MCF 10A (cell line): ENCODE data around the gene IGLON5. TPM values are rescaled to one million over a fixed set of nuclear protein-coding genes. Genes with fewer than 3 reads are reported as not detected.

Experiments used
- BruUV-seq: library from RNA; stranded (reverse); fragments of 400-500 nt; replicated peaks from 2 replicates; lab custom pipeline; 2021; lab: Mats Ljungman, UMichigan
- CTCF ChIA-PET: fragments of 300-600 bp; sonication (Branson Sonifier 250); formaldehyde crosslinking; extraction: SDS; loops from one replicate; lab custom pipeline; 2021; ENCODE audit warnings: antibody characterized with exemption, inconsistent platforms; lab: Yijun Ruan, JAX
- POLR2A ChIA-PET: fragments of 300-600, 350-650 bp; sonication (Branson Sonifier 250); formaldehyde crosslinking; extraction: SDS; loops from one replicate; lab custom pipeline; 2020; ENCODE audit warnings: antibody characterized with exemption, inconsistent platforms; lab: Yijun Ruan, JAX
- DNase-seq: peaks from one replicate; pipeline ENCODE4 v3.0.0-alpha.2; 2018; ENCODE audit not compliant: unreplicated experiment
- H3K27ac Mint-ChIP-seq: one replicate; pipeline ENCODE4 v1.8.0; 2022; ENCODE audit warnings: mild to moderate bottlenecking, low read depth, mixed read lengths; ENCODE audit not compliant: unreplicated experiment
- H3K27me3 Mint-ChIP-seq: one replicate; pipeline ENCODE4 v1.8.0; 2022; ENCODE audit warnings: mixed read lengths; ENCODE audit not compliant: insufficient read depth, unreplicated experiment
- H3K36me3 Mint-ChIP-seq: one replicate; pipeline ENCODE4 v1.8.0; 2022; ENCODE audit warnings: mild to moderate bottlenecking, moderate library complexity, mixed read lengths; ENCODE audit not compliant: insufficient read depth, unreplicated experiment
- H3K4me1 Mint-ChIP-seq: one replicate; pipeline ENCODE4 v1.8.0; 2022; ENCODE audit warnings: mixed read lengths; ENCODE audit not compliant: insufficient read depth, unreplicated experiment
- H3K4me3 Mint-ChIP-seq: one replicate; pipeline ENCODE4 v1.8.0; 2022; ENCODE audit warnings: mild to moderate bottlenecking, moderate library complexity, mixed read lengths; ENCODE audit not compliant: unreplicated experiment
- H3K9me3 Mint-ChIP-seq: one replicate; pipeline ENCODE4 v1.8.0; 2022; ENCODE audit warnings: mixed read lengths; ENCODE audit not compliant: unreplicated experiment
- intact Hi-C: fragments of 100-400 bp; cut with micrococcal nuclease; formaldehyde crosslinking; loops from 2 replicates; pipeline ENCODE4 v1.14.1; 2022
- total RNA-seq: library from RNA; stranded (reverse); gene quantifications from 2 replicates; pipeline ENCODE4 v1.2.3, GENCODE V29; 2022
- TF ChIP-seq, protein P1 (sequence below): fragments of 200-600 bp; IDR thresholded peaks from one replicate; pipeline ENCODE4 v1.8.0; 2022; ENCODE audit warnings: antibody characterized with exemption, mild to moderate bottlenecking; ENCODE audit not compliant: unreplicated experiment

Gene IGLON5
- total RNA-seq, 1 experiment from 2014 or later: not detected

DNA sequence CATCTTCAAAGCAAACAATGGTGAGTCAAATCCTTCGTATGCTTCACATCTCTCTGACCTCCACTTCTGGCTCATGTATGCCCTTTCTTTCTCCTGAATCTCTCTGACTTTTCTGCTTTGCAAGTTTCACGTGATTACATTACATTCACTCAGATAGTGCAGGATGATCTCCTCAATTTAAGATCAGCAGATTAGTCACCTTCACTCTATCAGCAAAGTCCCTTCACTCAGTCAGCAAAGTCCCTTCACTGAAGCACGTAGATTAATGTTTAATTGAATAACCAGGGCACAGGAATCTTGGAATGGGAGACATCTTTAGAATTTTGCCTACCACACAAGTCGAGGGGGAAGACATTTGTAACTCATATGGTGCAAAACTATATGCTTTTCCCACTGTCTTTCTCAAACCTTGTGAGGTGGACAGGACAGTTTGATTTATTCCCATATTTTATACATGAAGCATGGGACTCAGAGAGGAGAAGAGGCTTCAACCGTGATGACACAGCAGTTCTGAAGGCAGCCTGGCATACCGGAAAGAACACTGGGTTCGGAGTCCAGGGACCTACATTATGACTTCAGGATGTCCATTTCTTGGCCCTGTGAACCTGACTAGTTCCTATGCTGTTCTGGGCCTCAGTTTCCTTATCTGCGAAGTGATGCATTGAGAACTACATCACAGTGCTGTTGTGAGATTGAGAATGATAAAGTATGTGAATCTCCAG lies 37.2 kb upstream of the IGLON5 start:
- no peaks in the 10 kb centered on the region for H3K36me3 Mint-ChIP-seq
- CTCF ChIA-PET: interaction anchor here (0.7 kb wide), 1 partner anchor 9 kb away, joined by 3 read pairs; no protein-coding TSS in a partner anchor
- H3K4me3 Mint-ChIP-seq: no peak overlapping the region
- peaks cover 34% of the 10 kb centered on the region for H3K9me3 Mint-ChIP-seq
- H3K4me1 Mint-ChIP-seq: no peaks in the 10 kb centered on the region
- BruUV-seq: no TSS peak
- intact Hi-C loops: no loop called here
- TF ChIP-seq, protein P1, sequence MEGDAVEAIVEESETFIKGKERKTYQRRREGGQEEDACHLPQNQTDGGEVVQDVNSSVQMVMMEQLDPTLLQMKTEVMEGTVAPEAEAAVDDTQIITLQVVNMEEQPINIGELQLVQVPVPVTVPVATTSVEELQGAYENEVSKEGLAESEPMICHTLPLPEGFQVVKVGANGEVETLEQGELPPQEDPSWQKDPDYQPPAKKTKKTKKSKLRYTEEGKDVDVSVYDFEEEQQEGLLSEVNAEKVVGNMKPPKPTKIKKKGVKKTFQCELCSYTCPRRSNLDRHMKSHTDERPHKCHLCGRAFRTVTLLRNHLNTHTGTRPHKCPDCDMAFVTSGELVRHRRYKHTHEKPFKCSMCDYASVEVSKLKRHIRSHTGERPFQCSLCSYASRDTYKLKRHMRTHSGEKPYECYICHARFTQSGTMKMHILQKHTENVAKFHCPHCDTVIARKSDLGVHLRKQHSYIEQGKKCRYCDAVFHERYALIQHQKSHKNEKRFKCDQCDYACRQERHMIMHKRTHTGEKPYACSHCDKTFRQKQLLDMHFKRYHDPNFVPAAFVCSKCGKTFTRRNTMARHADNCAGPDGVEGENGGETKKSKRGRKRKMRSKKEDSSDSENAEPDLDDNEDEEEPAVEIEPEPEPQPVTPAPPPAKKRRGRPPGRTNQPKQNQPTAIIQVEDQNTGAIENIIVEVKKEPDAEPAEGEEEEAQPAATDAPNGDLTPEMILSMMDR: no peak
- no peak for DNase-seq
- no peak overlapping the region for H3K27ac Mint-ChIP-seq
- POLR2A ChIA-PET: no interaction called here
- H3K27me3 Mint-ChIP-seq: no peaks in the 10 kb centered on the region

DNA sequence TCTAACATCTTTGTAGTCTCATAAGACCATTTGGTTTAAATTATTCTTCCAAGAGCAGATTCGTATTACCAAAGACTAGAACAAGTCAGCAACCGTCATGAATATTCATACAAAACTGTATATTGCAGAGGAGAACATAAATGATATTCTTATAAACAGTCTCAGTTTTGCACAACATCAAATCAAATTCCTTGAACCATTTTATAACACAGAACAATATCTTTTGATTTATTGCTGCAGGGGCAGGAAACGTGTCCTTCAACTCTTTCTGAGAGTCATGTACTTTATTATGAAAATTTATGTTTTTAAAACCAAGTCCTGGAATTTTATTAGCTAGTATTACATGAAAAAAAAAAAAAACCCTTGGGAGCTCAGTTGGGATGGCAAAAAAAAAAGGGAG lies 34.3 kb upstream of the IGLON5 start:
- H3K4me3 Mint-ChIP-seq: no peak overlapping the region
- no TSS peak for BruUV-seq
- no peak overlapping the region for H3K27ac Mint-ChIP-seq
- DNase-seq: no peak
- POLR2A ChIA-PET: no interaction called here
- no peaks in the 10 kb centered on the region for H3K27me3 Mint-ChIP-seq
- intact Hi-C loops: no loop called here
- H3K36me3 Mint-ChIP-seq: no peaks in the 10 kb centered on the region
- CTCF ChIA-PET: interaction anchor here (0.7 kb wide), 1 partner anchor 11 kb away, joined by 3 read pairs; no protein-coding TSS in a partner anchor
- TF ChIP-seq, protein P1: no peak
- peaks cover 21% of the 10 kb centered on the region for H3K9me3 Mint-ChIP-seq
- H3K4me1 Mint-ChIP-seq: no peaks in the 10 kb centered on the region

DNA sequence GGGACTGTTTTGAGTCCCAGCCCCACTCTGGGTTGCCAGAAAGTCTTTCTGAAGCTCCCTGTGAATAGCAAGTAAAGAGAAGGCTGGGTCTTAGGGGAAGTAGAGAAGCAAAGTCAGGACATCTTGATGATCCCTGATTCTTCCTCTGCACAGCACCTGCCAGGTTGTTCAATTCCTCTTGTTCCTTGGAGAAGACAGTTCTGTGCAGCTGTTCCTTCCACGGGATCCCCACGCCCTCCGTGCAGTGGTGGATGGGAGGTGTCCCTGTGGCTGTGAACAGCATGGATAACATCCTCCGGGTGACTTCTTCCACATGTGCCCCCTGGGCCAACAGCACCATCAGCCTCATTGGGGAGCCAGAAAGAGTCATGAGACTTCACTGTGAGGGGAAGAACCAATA lies 29.1 kb upstream of the IGLON5 start:
- intact Hi-C loops: no loop called here
- BruUV-seq: no TSS peak
- Mint-ChIP-seq H3K27ac (no peak overlapping the region), H3K27me3 (no peaks in the 10 kb centered on the region), H3K36me3 (no peaks in the 10 kb centered on the region), H3K4me1 (no peaks in the 10 kb centered on the region), H3K4me3 (no peak overlapping the region), H3K9me3 (peaks cover 19% of the 10 kb centered on the region)
- ChIA-PET CTCF (no interaction called here), POLR2A (no interaction called here)
- DNase-seq: no peak
- TF ChIP-seq, protein P1: no peak

DNA sequence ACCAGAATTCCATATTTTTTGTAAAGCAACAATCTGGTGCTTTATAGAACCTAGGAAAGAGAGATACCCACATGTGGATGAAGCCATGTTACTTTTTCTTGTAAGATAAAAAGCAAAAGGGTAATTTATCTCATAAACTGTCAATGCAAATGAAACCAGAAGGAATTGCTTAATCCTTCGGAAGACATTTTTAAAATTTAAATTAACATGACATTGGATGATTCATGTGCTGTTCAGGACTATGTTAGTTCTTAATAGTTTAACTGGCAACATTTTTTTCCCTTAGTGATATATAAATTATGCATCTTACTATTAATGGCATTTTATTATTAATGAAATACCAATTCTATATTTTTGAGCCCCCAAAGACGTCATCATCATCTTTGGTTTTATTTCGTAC lies 25.8 kb upstream of the IGLON5 start:
- Mint-ChIP-seq H3K27me3 (no peaks in the 10 kb centered on the region), H3K4me1 (no peaks in the 10 kb centered on the region), H3K4me3 (no peak overlapping the region), H3K9me3 (peaks cover 17% of the 10 kb centered on the region), H3K36me3 (no peaks in the 10 kb centered on the region), H3K27ac (no peak overlapping the region)
- ChIA-PET CTCF (no interaction called here), POLR2A (no interaction called here)
- DNase-seq: no peak
- BruUV-seq: no TSS peak
- TF ChIP-seq, protein P1: no peak
- intact Hi-C loops: no loop called here
